ENCODE data around the gene MAD1L1.

GRCh38 chr7:1993776-1994740 lies 238.7 kb downstream of the MAD1L1 start:
- TF ChIP-seq CTCF (IDR thresholded peaks at IDR 0.05; ENCODE audit: insufficient read depth, low read depth, low read length) (no peak), EZH2 (IDR thresholded peaks at IDR 0.05; ENCODE audit: insufficient read depth, low read length) (no peak)
